Muscle layer of duodenum (tissue), 2 donors: ENCODE results near the gene NCOA5.

Experiments used
- H3K27ac ChIP-seq: one replicate; pipeline ENCODE4 v1.7.0; 2013; ENCODE audit warnings: mild to moderate bottlenecking, low read length
- H3K27me3 ChIP-seq: one replicate; pipeline ENCODE4 v1.7.0; 2013; ENCODE audit warnings: low read depth, mild to moderate bottlenecking, control low read depth, low read length
- H3K36me3 ChIP-seq, 2 donors: one replicate each; pipeline ENCODE4 v1.7.0; 2013; ENCODE audit warnings: low read length in 2 of 2, control low read depth in 1 of 2, mild to moderate bottlenecking in 1 of 2; ENCODE audit not compliant: insufficient read depth in 2 of 2, control insufficient read depth in 1 of 2
- H3K4me1 ChIP-seq, 2 donors: one replicate each; pipeline ENCODE4 v1.7.0; 2013; ENCODE audit warnings: low read length in 2 of 2, mild to moderate bottlenecking in 2 of 2, control low read depth in 1 of 2, moderate library complexity in 1 of 2; ENCODE audit not compliant: insufficient read depth in 2 of 2, control insufficient read depth in 1 of 2
- H3K4me3 ChIP-seq, 2 donors: one replicate each; pipeline ENCODE4 v1.7.0; 2013; ENCODE audit warnings: low read length in 2 of 2, low read depth in 1 of 2, mild to moderate bottlenecking in 1 of 2
- H3K9me3 ChIP-seq, 2 donors: one replicate each; pipeline ENCODE4 v1.7.0; 2013; ENCODE audit warnings: low read length in 2 of 2, control low read depth in 1 of 2, mild to moderate bottlenecking in 1 of 2; ENCODE audit not compliant: control insufficient read depth in 1 of 2
- donor health status: healthy.

The NCOA5 gene

DNA sequence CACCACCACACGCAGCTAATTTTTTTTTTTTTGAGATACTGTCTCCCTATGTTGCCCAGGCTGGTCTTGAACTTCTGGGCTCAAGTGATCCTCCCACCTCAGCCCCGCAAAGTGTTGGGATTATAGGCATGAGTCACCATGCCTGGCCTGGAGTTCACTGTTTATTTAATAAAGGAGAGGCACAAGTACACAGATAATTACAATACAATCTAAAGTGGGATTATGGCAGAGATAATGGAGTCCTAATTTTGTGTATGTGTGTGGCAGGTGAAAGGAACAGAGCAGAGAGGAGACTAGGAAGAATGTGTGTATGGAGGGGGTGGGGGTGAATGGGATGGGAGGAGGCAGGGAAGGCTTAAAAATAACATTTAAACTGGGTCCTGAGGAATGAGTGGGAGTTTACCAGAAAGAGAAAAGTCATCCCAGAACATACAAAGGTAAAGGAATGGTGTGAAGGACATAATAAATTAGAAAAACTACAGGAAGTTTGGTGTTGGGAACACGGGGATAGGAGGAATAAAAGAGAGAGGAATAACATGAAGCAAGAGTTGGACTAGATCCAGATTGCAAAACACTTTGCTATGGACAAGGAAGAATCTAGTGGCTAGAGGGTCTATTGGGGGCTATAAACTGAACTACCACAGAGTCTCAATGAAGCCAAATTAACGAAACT is 4.4 kb downstream of the NCOA5 start:
- peaks cover 27 to 71% of the 10 kb centered on the region in 2 donors for H3K4me1 ChIP-seq
- no peak overlapping the region for H3K27ac ChIP-seq
- no peaks in the 10 kb centered on the region for H3K9me3 ChIP-seq
- H3K27me3 ChIP-seq: no peaks in the 10 kb centered on the region
- no peaks in the 10 kb centered on the region for H3K36me3 ChIP-seq
- no peak overlapping the region for H3K4me3 ChIP-seq

DNA sequence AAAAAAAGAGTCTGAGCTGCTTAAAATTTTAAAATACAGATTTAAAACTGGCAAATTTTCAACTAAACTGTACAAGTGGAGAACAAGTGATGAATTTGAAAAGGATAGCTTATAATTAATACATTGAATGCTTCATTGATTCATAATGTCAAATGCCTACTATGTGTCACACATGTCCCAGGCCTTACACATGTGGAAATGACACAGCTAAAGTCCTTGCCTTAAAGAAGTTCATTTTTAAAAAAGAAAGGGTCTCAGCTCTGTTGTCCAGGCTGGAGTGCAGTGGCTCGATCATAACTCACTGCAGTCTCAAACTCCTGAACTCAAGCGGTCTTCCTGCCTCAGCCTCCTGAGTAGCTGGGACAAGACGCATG is 5.0 kb downstream of the NCOA5 start:
- Histone ChIP-seq H3K36me3 (no peaks in the 10 kb centered on the region), H3K9me3 (no peaks in the 10 kb centered on the region), H3K4me3 (no peak overlapping the region), H3K4me1 (peaks cover 24 to 71% of the 10 kb centered on the region in 2 donors), H3K27ac (no peak overlapping the region), H3K27me3 (no peaks in the 10 kb centered on the region)

DNA sequence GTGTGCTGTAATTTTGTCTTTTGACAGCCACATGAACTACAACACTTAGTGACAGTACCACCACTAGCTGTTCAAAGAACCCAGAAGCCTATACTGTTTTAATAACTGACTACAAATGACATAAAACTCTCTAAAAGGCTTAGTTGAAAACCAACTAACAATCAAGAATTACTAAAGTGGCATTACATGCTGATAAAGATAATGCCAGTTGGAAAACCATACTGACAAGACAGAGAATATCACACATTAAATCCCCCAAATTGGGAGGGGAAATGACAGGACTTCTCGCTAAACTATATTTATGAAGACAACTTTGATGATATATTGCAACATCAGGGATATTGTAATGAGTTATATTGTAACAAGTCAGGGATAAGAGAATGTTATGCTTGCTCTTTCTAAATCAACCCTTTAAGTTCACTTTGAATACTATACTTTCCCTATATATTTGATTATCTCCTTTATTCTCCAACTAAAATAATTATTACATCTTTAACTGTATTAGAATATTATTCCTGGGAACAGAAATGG is 6.2 kb downstream of the NCOA5 start:
- H3K36me3 ChIP-seq: peaks cover 4 to 6% of the 10 kb centered on the region in 2 donors
- no peak overlapping the region for H3K4me3 ChIP-seq
- H3K27me3 ChIP-seq: no peaks in the 10 kb centered on the region
- no peak overlapping the region for H3K27ac ChIP-seq
- peaks cover 23 to 70% of the 10 kb centered on the region in 2 donors for H3K4me1 ChIP-seq
- no peaks in the 10 kb centered on the region for H3K9me3 ChIP-seq

DNA sequence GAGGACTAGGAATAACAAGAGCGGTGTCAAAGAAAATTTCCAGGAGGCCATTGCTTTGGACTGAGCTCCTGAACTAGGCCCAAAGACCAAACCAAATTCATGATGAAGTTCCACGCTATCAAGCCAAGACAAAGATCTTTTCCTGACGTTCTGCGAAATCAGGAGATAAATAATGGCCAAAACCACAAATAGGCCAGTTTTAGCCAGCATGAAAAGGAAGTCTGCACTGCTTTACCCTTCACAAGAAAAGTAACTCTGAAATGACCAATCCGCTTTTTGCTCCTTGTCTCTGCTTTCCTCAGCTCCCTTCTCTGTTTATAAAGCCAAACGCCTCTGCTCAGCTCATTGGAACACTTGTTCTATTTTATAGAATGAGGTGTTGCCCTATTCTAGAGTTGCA is 6.7 kb downstream of the NCOA5 start:
- peaks cover 9 to 11% of the 10 kb centered on the region in 2 donors for H3K36me3 ChIP-seq
- no peak overlapping the region for H3K4me3 ChIP-seq
- no peaks in the 10 kb centered on the region for H3K27me3 ChIP-seq
- no peaks in the 10 kb centered on the region for H3K9me3 ChIP-seq
- no peak overlapping the region for H3K27ac ChIP-seq
- peaks cover 18 to 65% of the 10 kb centered on the region in 2 donors for H3K4me1 ChIP-seq

DNA sequence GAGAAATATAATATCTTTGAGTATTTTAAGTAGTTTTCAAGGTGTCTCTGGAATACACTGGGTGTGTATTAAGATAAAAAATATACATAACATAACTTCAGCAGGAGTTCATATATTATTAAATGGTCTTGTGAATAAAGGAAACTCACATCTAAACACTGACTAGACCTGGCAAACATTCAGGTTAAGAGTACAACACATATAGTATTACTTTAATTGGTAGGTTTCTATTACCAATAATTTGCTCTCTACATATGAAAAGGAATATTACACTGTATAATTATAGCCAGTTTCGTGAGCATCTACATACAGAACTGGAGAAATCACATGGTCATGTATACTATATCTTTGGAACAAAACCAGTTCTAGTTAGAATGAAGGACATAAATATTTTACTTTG is 8.7 kb downstream of the NCOA5 start:
- no peaks in the 10 kb centered on the region for H3K9me3 ChIP-seq
- H3K36me3 ChIP-seq: peaks cover 12 to 17% of the 10 kb centered on the region in 2 donors
- no peak overlapping the region for H3K27ac ChIP-seq
- H3K27me3 ChIP-seq: no peaks in the 10 kb centered on the region
- peaks cover 12 to 47% of the 10 kb centered on the region in 2 donors for H3K4me1 ChIP-seq
- H3K4me3 ChIP-seq: no peak overlapping the region

DNA sequence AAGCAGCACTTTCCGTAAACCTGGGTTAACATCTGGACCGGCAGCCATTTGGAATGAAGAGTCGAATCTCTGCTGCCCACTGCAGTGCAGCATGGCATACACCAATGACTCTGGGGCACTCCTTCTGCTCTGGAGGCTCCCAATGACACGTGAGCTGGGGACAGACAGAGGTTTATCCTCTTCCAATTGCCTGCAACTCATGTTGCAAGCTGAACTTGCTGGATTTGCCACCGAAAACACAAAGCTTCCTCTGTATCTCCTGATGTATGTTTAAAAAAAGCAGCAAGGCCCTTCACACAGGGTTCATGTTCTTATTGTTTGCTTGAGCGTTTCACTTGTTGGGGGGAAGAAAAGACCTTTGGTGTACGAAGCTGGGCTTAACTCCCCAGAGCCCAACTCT is 10.8 kb downstream of the NCOA5 start:
- H3K4me1 ChIP-seq: peaks cover 4 to 33% of the 10 kb centered on the region in 2 donors
- peaks cover 29 to 32% of the 10 kb centered on the region in 2 donors for H3K36me3 ChIP-seq
- no peaks in the 10 kb centered on the region for H3K27me3 ChIP-seq
- H3K9me3 ChIP-seq: no peaks in the 10 kb centered on the region
- no peak overlapping the region for H3K4me3 ChIP-seq
- H3K27ac ChIP-seq: no peak overlapping the region

DNA sequence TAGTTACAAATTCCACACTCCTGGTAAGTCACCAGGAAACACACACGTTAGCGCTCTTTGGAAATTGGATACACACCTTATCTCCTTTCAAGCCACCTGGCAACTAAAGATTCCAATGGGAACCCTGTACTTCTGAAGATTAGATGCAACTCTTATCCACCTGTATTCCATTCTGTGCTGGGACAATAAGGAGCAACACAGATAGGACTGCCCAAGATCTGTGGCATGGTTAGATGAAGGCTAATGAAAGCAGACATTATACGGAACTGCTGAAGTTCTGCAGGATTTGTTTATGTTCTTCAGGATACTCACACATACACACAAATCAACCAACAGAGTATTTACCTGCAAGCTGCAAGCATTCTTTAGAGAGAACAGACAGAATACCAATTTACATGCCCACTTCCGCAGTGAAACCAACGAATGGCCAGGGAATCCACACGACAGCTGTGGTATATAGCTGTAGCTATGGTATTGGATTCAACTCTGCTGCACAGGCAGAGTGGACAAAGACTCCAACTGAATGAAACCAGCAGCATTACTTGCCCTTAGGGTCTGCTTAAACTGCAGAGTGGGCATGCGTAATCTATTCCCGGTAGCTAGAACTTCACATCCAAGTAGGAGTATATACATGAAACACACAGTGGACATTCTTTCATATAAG is 12.0 kb downstream of the NCOA5 start:
- Histone ChIP-seq H3K27ac (no peak overlapping the region), H3K4me3 (no peak overlapping the region), H3K9me3 (no peaks in the 10 kb centered on the region), H3K36me3 (peaks cover 29 to 35% of the 10 kb centered on the region in 2 donors), H3K27me3 (no peaks in the 10 kb centered on the region), H3K4me1 (peaks cover 3 to 21% of the 10 kb centered on the region in 2 donors)

DNA sequence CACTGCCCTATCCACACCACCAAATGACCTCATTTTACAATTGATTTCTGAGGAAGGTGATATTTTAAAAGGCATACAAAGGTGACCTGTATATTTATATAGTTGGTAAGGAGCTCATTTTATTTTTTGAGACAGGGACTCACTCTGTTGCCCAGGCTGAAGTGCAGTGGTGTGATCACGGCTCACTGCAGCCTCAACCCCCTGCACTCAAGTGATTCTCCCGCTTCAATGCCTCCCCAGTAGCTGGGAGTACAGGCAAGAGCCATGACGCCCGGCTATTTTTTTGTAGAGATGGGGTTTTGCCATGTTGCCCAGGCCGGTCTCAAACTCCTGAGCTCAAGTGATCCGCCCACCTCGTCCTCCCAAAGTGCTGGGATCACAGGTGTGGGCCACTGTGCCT is 13.0 kb downstream of the NCOA5 start:
- H3K27ac ChIP-seq: no peak overlapping the region
- H3K4me1 ChIP-seq: peaks cover 0 to 13% of the 10 kb centered on the region in 2 donors
- H3K36me3 ChIP-seq: peaks cover 29 to 35% of the 10 kb centered on the region in 2 donors
- no peaks in the 10 kb centered on the region for H3K27me3 ChIP-seq
- no peaks in the 10 kb centered on the region for H3K9me3 ChIP-seq
- H3K4me3 ChIP-seq: no peak overlapping the region

DNA sequence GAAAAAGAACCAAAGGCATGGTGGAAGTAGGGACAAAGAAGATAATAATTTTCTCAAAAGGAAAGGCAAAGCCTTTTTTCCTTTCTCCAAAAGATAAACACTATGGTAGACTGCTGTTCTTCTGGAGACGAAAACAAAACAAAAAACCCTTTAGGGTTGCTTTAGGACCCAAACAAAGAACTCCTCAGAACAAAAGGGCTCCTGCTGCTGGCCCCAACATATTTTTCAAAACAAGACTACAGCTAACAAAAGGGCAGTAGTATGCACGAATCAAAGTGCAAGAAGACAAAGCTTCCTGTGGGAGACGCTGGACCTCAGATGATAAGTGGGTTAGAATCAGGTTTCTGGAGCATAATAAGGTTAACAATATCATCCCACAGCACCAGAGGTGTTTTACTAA is 15.8 kb downstream of the NCOA5 start:
- Histone ChIP-seq H3K9me3 (no peaks in the 10 kb centered on the region), H3K27ac (no peak overlapping the region), H3K36me3 (peaks cover 44 to 45% of the 10 kb centered on the region in 2 donors), H3K4me3 (no peak overlapping the region), H3K4me1 (no peaks in the 10 kb centered on the region), H3K27me3 (no peaks in the 10 kb centered on the region)

DNA sequence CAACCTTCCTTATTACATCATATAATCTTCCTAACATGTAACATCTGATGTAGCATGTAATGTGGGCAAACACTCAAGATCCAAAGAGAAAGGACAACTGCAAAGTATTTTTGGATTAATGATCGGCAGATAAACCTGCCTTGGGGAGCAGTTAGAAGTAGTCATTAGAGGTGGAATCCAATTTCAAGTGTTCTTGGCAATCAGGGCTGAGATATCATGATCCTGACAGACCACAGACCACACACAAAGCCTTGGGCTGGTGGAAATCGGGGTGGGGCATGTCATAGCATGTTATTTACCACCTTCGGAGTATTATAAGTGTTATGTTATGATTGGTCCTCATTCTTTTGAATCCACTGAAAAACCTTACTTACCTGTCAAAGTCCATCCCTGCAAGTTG is 16.3 kb downstream of the NCOA5 start:
- Histone ChIP-seq H3K4me3 (no peak overlapping the region), H3K4me1 (no peaks in the 10 kb centered on the region), H3K36me3 (peaks cover 42% of the 10 kb centered on the region in 2 donors), H3K27ac (no peak overlapping the region), H3K27me3 (no peaks in the 10 kb centered on the region), H3K9me3 (no peaks in the 10 kb centered on the region)

DNA sequence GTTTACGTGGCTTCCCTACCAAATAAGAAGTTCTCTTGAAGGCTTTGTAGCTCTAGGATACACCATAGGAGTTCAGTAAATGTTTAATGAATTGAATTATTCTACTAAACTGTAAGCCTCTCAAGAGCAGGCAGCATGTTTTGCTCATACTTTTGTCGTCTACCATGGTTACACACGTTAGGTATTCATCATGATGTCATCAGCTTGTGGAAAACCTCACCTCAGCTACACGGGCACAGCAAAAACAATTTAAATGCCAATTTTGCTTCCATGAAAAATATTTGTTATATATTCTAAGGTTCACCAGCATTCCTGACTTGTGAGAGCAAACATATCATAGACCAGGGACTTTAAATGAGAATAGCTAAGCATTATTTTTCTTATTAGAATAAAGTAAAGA is 16.7 kb downstream of the NCOA5 start:
- no peak overlapping the region for H3K27ac ChIP-seq

More for the DNA sequence above, 16.7 kb downstream of the NCOA5 start:
- H3K4me3 ChIP-seq: no peak overlapping the region
- no peaks in the 10 kb centered on the region for H3K4me1 ChIP-seq
- no peaks in the 10 kb centered on the region for H3K27me3 ChIP-seq
- no peaks in the 10 kb centered on the region for H3K9me3 ChIP-seq
- H3K36me3 ChIP-seq: peaks cover 42% of the 10 kb centered on the region in 2 donors
